ENCODE data around the gene NCK2.

NCK2 gene

GRCh38 chr2:105821428-105822125 is 76.9 kb downstream of the NCK2 start:
- Histone ChIP-seq H3K4me1 (ENCODE audit: control insufficient read depth, insufficient read depth, low read length) (no peaks in the 10 kb centered on the region), H3K27ac (ENCODE audit: low read depth, low read length) (no peak overlapping the region)

GRCh38 chr2:105822186-105822585 is 77.5 kb downstream of the NCK2 start:
- H3K4me1 ChIP-seq (ENCODE audit: control insufficient read depth, insufficient read depth, low read length) = no peaks in the 10 kb centered on the region
- H3K36me3 ChIP-seq (ENCODE audit: control insufficient read depth, insufficient read depth, low read length) = peaks cover under 1% of the 10 kb centered on the region
- no peak overlapping the region for H3K27ac ChIP-seq (ENCODE audit: low read depth, low read length)
- no peak overlapping the region for H3K9ac ChIP-seq (ENCODE audit: low read length)
- H3K4me3 ChIP-seq (ENCODE audit: low read length) = no peak overlapping the region
- H3K27me3 ChIP-seq (ENCODE audit: control insufficient read depth, insufficient read depth, low read length) = no peaks in the 10 kb centered on the region

More at GRCh38 chr2:105821428-105822125, 76.9 kb downstream of the NCK2 start:
- H3K9ac ChIP-seq (ENCODE audit: low read length) = no peak overlapping the region
- H3K36me3 ChIP-seq (ENCODE audit: control insufficient read depth, insufficient read depth, low read length) = peaks cover 2% of the 10 kb centered on the region
- no peak overlapping the region for H3K4me3 ChIP-seq (ENCODE audit: low read length)
- no peaks in the 10 kb centered on the region for H3K27me3 ChIP-seq (ENCODE audit: control insufficient read depth, insufficient read depth, low read length)

GRCh38 chr2:105824446-105824845 is 79.7 kb downstream of the NCK2 start:
- H3K27ac ChIP-seq (ENCODE audit: low read depth, low read length) = no peak overlapping the region
- no peaks in the 10 kb centered on the region for H3K4me1 ChIP-seq (ENCODE audit: control insufficient read depth, insufficient read depth, low read length)
- no peak overlapping the region for H3K9ac ChIP-seq (ENCODE audit: low read length)
- no peaks in the 10 kb centered on the region for H3K27me3 ChIP-seq (ENCODE audit: control insufficient read depth, insufficient read depth, low read length)
- no peak overlapping the region for H3K4me3 ChIP-seq (ENCODE audit: low read length)
- H3K36me3 ChIP-seq (ENCODE audit: control insufficient read depth, insufficient read depth, low read length) = no peaks in the 10 kb centered on the region

GRCh38 chr2:105827351-105828096 is 82.8 kb downstream of the NCK2 start:
- Histone ChIP-seq H3K27me3 (ENCODE audit: control insufficient read depth, insufficient read depth, low read length) (no peaks in the 10 kb centered on the region), H3K4me1 (ENCODE audit: control insufficient read depth, insufficient read depth, low read length) (no peaks in the 10 kb centered on the region), H3K36me3 (ENCODE audit: control insufficient read depth, insufficient read depth, low read length) (no peaks in the 10 kb centered on the region), H3K4me3 (ENCODE audit: low read length) (no peak overlapping the region), H3K9ac (ENCODE audit: low read length) (no peak overlapping the region), H3K27ac (ENCODE audit: low read depth, low read length) (no peak overlapping the region)

- Histone ChIP-seq H3K36me3 (ENCODE audit: control insufficient read depth, insufficient read depth, low read length) (no peaks in the 10 kb centered on the region), H3K27me3 (ENCODE audit: control insufficient read depth, insufficient read depth, low read length) (no peaks in the 10 kb centered on the region), H3K4me1 (ENCODE audit: control insufficient read depth, insufficient read depth, low read length) (no peaks in the 10 kb centered on the region), H3K27ac (ENCODE audit: low read depth, low read length) (no peak overlapping the region), H3K4me3 (ENCODE audit: low read length) (no peak overlapping the region), H3K9ac (ENCODE audit: low read length) (no peak overlapping the region)
These were observed 83.8 kb downstream of the NCK2 start for GRCh38 chr2:105828558-105828957.

GRCh38 chr2:105834931-105835330 is 90.2 kb downstream of the NCK2 start:
- Histone ChIP-seq H3K4me1 (ENCODE audit: control insufficient read depth, insufficient read depth, low read length) (no peaks in the 10 kb centered on the region), H3K27ac (ENCODE audit: low read depth, low read length) (no peak overlapping the region), H3K27me3 (ENCODE audit: control insufficient read depth, insufficient read depth, low read length) (no peaks in the 10 kb centered on the region), H3K36me3 (ENCODE audit: control insufficient read depth, insufficient read depth, low read length) (no peaks in the 10 kb centered on the region), H3K4me3 (ENCODE audit: low read length) (no peak overlapping the region), H3K9ac (ENCODE audit: low read length) (no peak overlapping the region)

- Histone ChIP-seq H3K9ac (ENCODE audit: low read length) (no peak overlapping the region), H3K36me3 (ENCODE audit: control insufficient read depth, insufficient read depth, low read length) (no peaks in the 10 kb centered on the region), H3K4me3 (ENCODE audit: low read length) (no peak overlapping the region), H3K27me3 (ENCODE audit: control insufficient read depth, insufficient read depth, low read length) (no peaks in the 10 kb centered on the region), H3K4me1 (ENCODE audit: control insufficient read depth, insufficient read depth, low read length) (no peaks in the 10 kb centered on the region), H3K27ac (ENCODE audit: low read depth, low read length) (no peak overlapping the region)
These were observed 91.6 kb downstream of the NCK2 start for GRCh38 chr2:105836341-105836740.

GRCh38 chr2:105836840-105837692 is 92.4 kb downstream of the NCK2 start:
- Histone ChIP-seq H3K9ac (ENCODE audit: low read length) (no peak overlapping the region), H3K27ac (ENCODE audit: low read depth, low read length) (no peak overlapping the region), H3K36me3 (ENCODE audit: control insufficient read depth, insufficient read depth, low read length) (no peaks in the 10 kb centered on the region), H3K4me3 (ENCODE audit: low read length) (no peak overlapping the region), H3K4me1 (ENCODE audit: control insufficient read depth, insufficient read depth, low read length) (no peaks in the 10 kb centered on the region), H3K27me3 (ENCODE audit: control insufficient read depth, insufficient read depth, low read length) (no peaks in the 10 kb centered on the region)

GRCh38 chr2:105839793-105840192 is 95.1 kb downstream of the NCK2 start:
- H3K36me3 ChIP-seq (ENCODE audit: control insufficient read depth, insufficient read depth, low read length) = no peaks in the 10 kb centered on the region
- no peak overlapping the region for H3K9ac ChIP-seq (ENCODE audit: low read length)
- no peaks in the 10 kb centered on the region for H3K4me1 ChIP-seq (ENCODE audit: control insufficient read depth, insufficient read depth, low read length)
- no peak overlapping the region for H3K27ac ChIP-seq (ENCODE audit: low read depth, low read length)
- H3K4me3 ChIP-seq (ENCODE audit: low read length) = no peak overlapping the region
- no peaks in the 10 kb centered on the region for H3K27me3 ChIP-seq (ENCODE audit: control insufficient read depth, insufficient read depth, low read length)

GRCh38 chr2:105840933-105841332 is 96.2 kb downstream of the NCK2 start:
- no peaks in the 10 kb centered on the region for H3K36me3 ChIP-seq (ENCODE audit: control insufficient read depth, insufficient read depth, low read length)
- H3K4me1 ChIP-seq (ENCODE audit: control insufficient read depth, insufficient read depth, low read length) = no peaks in the 10 kb centered on the region
- H3K4me3 ChIP-seq (ENCODE audit: low read length) = no peak overlapping the region
- no peak overlapping the region for H3K9ac ChIP-seq (ENCODE audit: low read length)
- no peaks in the 10 kb centered on the region for H3K27me3 ChIP-seq (ENCODE audit: control insufficient read depth, insufficient read depth, low read length)
- no peak overlapping the region for H3K27ac ChIP-seq (ENCODE audit: low read depth, low read length)

GRCh38 chr2:105841551-105841950 is 96.8 kb downstream of the NCK2 start:
- no peak overlapping the region for H3K9ac ChIP-seq (ENCODE audit: low read length)
- no peaks in the 10 kb centered on the region for H3K4me1 ChIP-seq (ENCODE audit: control insufficient read depth, insufficient read depth, low read length)
- H3K27me3 ChIP-seq (ENCODE audit: control insufficient read depth, insufficient read depth, low read length) = no peaks in the 10 kb centered on the region
- no peak overlapping the region for H3K4me3 ChIP-seq (ENCODE audit: low read length)
- no peaks in the 10 kb centered on the region for H3K36me3 ChIP-seq (ENCODE audit: control insufficient read depth, insufficient read depth, low read length)
- no peak overlapping the region for H3K27ac ChIP-seq (ENCODE audit: low read depth, low read length)

- Histone ChIP-seq H3K4me3 (ENCODE audit: low read length) (no peak overlapping the region), H3K4me1 (ENCODE audit: control insufficient read depth, insufficient read depth, low read length) (no peaks in the 10 kb centered on the region), H3K27ac (ENCODE audit: low read depth, low read length) (no peak overlapping the region), H3K36me3 (ENCODE audit: control insufficient read depth, insufficient read depth, low read length) (no peaks in the 10 kb centered on the region), H3K27me3 (ENCODE audit: control insufficient read depth, insufficient read depth, low read length) (no peaks in the 10 kb centered on the region), H3K9ac (ENCODE audit: low read length) (no peak overlapping the region)
These were observed 97.8 kb downstream of the NCK2 start for GRCh38 chr2:105842555-105842954.

Measured in rectal smooth muscle tissue (tissue), 1 donor.